H7 (cell line): ENCODE measurements around the gene RANBP1. TPM values are rescaled to one million over a fixed set of nuclear protein-coding genes. Genes with fewer than 3 reads are reported as not detected.

Source experiments
- DNase-seq: peaks from one replicate; pipeline ENCODE4 v3.0.0; 2012
- H3K27me3 ChIP-seq: 2 replicates; pipeline ENCODE4 v1.6.0; 2011; ENCODE audit warnings: mild to moderate bottlenecking, low read length; ENCODE audit not compliant: control insufficient read depth, insufficient read depth
- H3K36me3 ChIP-seq: replicated peaks from 2 replicates; pipeline ENCODE4 v1.5.1; 2011; ENCODE audit warnings: low read length; ENCODE audit not compliant: control insufficient read depth, insufficient read depth
- H3K4me3 ChIP-seq: 2 replicates; pipeline ENCODE4 v1.5.1; 2011; ENCODE audit warnings: low read depth, mild to moderate bottlenecking, control low read depth, low read length, moderate library complexity; ENCODE audit not compliant: insufficient read depth
- total RNA-seq: library from RNA; depleted of rRNA; stranded (reverse); fragments of >200 nt; shearing (Covaris generic); gene quantifications from 2 replicates; pipeline ENCODE4 v1.2.3, GENCODE V29; 2014

RANBP1 gene
- total RNA-seq, 1 experiment from 2014 or later = 664 TPM

DNA sequence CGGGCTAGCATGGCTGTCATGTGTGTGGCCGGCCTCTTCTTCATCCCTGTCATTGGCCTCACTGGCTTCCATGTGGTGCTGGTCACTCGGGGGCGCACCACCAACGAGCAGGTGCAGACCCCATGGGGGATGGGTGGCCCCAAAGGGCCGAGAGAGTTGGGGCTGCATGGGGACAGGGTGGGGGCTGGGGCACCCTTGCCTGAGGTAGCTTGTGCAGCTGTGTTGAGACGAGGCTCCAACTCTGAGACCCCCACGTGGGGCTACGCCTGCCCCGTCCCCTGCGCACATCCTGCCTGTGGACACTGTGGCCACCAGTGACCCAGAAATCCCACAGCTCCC, 24.2 kb downstream of the RANBP1 start:
- peaks cover 1% of the 10 kb centered on the region for H3K36me3 ChIP-seq
- H3K27me3 ChIP-seq = no peaks in the 10 kb centered on the region
- no peak overlapping the region for H3K4me3 ChIP-seq
- DNase-seq = no peak

DNA sequence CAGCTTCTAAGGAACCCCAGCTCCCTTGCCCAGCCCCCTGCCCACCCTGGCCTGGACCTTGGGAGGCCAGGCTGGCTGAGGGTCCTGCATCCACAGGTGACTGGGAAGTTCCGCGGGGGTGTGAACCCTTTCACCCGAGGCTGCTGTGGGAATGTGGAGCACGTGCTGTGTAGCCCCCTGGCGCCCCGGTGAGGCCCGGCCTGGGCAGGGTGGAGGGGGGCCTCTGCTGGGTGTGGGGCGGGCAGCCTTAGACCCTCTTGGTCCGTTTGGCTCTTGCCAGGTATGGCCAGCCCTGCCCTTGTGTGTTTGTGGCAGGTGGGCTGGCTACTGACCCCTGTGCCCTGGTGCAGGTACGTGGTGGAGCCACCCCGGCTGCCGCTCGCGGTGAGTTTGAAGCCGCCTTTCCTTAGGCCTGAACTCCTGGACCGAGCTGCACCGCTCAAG, 24.6 kb downstream of the RANBP1 start:
- H3K27me3 ChIP-seq = no peaks in the 10 kb centered on the region
- H3K36me3 ChIP-seq = peaks cover 1% of the 10 kb centered on the region
- no peak overlapping the region for H3K4me3 ChIP-seq
- no peak for DNase-seq

DNA sequence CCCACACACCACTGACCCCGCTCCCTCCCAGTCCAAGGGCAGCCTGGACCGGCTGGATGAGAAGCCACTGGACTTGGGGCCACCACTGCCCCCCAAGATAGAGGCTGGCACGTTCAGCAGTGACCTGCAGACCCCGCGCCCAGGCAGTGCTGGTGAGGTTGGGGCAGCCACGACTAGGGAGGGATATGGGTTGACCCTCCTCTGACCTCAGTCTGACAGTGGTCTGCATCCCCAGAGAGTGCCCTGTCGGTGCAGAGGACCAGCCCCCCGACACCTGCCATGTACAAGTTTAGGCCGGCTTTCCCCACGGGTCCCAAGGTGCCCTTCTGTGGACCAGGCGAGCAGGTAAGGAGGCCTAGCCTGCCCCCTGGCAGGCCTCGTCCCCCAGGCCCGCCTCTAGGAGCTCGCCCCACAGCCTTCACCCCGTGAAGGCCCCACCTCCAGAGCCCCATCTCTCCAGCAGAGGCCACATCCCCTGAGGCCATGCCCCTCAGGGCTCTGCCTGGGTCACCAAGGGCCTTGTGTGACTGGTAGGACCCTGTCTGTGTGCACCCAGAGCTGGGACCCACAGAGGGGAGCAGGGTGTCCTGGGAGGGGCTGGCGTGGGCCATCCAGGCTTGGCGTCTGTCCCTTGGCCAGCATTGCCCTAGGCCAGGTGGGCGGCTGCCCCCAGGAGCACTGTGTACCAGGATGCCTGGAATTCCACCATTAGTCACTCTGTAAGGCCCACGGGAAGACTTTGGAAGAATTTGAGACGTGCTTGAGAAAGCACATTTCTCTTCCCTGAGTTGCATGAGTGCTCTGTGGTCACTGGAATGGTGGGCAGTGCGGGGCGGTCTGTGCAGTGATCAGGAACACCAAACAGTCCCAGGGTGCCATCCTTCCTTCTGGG, 25.5 kb downstream of the RANBP1 start:
- Histone ChIP-seq H3K27me3 (no peaks in the 10 kb centered on the region), H3K36me3 (peaks cover 1% of the 10 kb centered on the region), H3K4me3 (no peak overlapping the region)
- no peak for DNase-seq

DNA sequence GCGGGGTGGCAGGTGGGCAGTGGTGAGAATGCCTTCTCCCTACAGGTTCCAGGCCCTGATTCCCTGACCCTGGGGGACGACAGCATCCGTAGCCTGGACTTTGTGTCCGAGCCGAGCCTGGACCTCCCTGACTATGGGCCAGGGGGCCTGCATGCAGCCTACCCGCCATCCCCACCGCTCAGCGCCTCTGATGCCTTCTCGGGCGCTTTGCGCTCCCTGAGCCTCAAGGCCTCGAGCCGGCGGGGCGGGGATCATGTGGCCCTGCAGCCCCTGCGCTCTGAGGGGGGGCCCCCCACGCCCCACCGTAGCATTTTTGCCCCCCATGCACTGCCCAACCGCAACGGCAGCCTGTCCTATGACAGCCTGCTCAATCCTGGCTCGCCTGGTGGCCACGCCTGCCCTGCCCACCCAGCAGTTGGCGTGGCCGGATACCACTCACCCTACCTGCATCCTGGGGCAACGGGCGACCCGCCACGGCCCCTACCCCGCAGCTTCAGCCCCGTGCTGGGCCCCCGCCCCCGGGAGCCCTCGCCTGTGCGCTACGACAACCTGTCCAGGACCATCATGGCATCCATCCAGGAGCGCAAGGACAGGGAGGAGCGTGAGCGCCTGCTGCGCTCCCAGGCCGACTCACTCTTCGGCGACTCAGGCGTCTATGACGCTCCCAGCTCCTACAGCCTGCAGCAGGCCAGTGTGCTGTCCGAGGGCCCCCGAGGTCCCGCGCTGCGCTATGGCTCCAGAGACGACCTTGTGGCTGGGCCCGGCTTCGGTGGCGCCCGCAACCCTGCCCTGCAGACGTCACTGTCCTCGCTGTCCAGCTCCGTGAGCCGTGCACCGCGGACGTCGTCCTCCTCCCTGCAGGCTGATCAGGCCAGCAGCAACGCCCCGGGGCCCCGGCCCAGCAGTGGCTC, 27.1 kb downstream of the RANBP1 start:
- Histone ChIP-seq H3K4me3 (no peak overlapping the region), H3K27me3 (no peaks in the 10 kb centered on the region), H3K36me3 (peaks cover 1% of the 10 kb centered on the region)
- no peak for DNase-seq

DNA sequence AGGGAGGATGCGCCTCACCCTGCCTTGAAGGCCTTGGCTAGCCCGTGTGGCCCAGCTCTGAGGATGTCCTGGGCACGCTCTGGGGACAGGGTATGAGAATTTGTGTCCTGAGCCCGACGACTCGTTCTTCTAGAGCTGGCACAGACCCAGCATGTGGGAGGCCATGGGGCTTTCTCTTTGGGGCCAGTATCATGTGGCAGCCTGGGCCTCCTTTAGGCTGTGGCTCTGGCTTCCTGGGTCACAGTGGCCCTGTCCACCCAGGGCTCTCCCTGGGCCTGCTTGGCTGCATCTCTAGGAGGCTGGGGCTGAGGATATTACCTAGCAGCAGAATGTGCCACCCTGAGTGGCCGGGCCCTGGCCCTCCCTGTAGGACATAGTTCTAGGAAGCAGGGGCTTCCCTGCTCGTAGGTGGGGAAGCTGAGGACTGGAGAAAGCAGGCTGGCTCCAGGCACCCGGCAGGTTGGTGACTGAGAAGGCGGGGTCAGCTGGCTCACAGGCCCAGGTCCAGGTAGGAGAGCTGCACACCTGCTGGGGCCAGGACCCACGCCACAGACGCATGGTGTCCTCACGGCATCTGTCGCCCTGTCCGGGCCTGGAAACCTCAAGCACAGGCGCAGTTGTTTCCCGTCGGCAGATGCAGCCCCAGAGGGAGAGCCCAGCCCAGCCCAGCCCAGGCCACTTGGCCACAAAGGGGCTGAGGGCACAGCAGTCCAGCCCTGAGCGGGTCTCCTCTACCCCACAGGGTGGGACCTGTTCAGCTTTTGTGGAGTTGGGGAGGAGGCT, 28.2 kb downstream of the RANBP1 start:
- Histone ChIP-seq H3K4me3 (no peak overlapping the region), H3K27me3 (no peaks in the 10 kb centered on the region), H3K36me3 (peaks cover 1% of the 10 kb centered on the region)
- DNase-seq = no peak

DNA sequence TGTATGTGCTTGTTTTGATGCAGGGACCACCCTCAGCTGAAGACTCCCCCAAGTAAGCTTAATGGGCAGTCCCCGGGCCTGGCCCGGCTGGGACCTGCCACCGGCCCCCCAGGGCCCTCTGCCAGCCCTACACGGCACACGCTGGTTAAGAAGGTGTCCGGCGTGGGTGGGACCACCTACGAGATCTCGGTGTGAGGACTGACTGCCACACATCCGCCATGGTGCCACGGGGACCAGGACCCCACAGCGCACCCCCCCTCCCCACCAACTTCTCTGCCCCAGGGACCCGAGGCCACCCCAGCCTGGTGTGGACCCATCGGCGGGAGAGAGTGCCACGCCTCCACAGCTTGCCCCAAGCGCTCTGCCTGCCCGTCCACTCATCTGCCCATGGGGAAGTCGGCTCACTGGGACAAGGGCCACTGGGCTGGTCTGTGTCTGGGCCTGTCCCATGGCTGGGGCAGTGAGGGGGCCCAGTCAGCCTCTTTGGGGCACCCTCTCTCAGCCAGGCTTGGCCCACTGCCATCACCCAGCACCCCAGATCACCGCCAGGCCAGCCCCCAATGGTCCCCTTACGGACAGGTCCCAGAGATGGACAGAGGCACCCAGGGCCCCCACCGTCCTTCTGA, 29.4 kb downstream of the RANBP1 start:
- no peak for DNase-seq
- Histone ChIP-seq H3K4me3 (no peak overlapping the region), H3K36me3 (no peaks in the 10 kb centered on the region; the same call in 1 of the 2 replicates), H3K27me3 (no peaks in the 10 kb centered on the region)

DNA sequence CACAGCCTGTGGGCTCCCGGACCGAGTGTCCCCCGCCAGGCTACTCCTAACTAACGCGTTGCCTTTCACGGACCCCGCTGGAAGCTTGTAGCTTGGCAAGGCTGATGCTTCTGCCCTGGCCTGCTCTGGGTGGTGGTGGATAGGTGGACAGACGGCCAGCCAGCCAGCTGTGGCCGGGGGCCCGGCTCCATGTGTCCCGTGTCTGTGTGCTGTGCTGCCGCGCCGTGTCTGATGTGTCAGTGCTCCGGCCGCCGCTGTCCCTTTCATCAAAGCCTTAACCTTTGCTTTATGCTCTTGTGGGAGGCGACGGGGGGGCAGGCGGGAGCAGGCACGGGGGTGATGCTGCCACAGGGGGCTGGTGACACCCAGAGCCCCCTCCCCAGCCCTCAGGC, 29.9 kb downstream of the RANBP1 start:
- no peak for DNase-seq
- H3K36me3 ChIP-seq = no peaks in the 10 kb centered on the region; the same call in 1 of the 2 replicates
- no peaks in the 10 kb centered on the region for H3K27me3 ChIP-seq
- H3K4me3 ChIP-seq = no peak overlapping the region

DNA sequence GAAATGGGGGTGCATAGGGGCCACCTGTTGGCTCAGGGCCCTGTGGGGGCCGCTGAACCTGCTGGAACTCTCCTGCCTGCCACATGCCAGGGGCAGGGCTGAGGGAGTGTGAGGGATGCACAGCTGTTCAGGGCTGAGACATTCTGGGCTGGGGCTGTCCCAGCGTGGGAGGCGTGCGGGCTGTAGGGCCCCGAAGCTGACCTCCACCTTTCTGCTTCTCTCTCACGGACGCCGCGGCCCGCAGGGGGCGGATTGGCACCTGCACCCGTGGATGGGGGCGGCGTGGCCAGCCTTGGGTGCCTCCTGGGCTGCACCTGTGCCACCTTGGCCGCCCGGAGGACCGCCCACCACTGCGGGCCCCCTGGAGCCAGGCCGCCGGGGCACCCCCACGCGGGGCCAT, 30.9 kb downstream of the RANBP1 start:
- Histone ChIP-seq H3K36me3 (no peaks in the 10 kb centered on the region), H3K27me3 (no peaks in the 10 kb centered on the region), H3K4me3 (no peak overlapping the region)
- DNase-seq = no peak

DNA sequence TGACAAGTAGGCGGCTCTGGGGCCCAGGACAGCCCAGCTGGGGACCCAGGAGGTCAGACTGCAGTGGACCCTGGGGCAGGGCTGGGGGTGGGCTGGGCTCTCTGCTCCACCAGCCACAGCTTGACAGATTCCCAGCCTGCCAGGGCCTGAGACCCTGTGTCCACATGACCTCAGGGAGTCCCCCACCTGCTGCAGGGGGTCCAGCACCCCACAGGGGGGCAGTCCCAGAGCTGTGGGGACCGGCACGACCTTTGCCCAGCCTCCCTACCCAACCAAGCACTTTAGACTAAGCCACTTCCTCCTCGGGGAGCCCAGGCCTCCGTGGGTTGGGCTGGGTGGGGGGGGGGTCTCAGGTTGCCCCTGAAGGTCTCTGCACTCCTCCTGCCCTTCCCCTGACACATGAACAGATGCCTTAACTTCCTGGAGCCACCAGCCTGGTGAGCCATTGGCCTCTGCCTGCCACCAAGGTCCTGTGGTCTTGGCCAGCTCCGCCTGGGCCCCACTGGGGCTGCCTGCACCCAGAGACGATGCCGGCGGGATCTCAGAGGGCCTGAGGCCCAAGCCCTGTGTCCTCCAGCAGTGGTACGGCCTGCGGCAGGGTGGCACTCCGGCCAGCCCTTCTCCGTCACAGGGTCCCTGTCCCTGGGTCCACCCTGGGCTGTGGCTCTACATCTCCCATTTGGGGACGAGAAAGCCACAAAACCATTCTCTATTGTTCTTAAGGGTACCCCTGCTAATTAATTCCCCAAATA, 31.5 kb downstream of the RANBP1 start:
- Histone ChIP-seq H3K27me3 (no peaks in the 10 kb centered on the region), H3K4me3 (no peak overlapping the region), H3K36me3 (no peaks in the 10 kb centered on the region)
- DNase-seq = no peak

DNA sequence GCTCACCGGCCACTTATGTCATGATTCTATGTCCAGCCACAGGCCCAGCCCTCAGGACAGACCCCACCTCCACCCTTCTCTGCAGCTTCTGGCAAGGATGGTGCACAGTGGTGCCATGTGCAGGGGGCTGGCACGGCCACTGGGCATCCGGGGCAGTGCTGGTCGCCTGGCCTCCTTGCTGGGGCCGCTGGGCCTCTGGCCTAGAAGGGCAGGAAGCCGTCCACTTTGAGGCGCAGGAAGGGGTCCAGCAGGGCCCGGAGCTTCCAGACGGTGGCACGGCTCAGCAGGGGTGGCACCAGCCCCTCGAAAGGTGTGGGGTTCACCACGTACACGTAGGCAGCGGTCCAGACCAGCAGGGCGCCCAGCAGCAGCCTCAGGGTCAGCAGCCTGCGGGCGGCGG, 32.5 kb downstream of the RANBP1 start:
- Histone ChIP-seq H3K36me3 (no peaks in the 10 kb centered on the region), H3K4me3 (no peak overlapping the region), H3K27me3 (no peaks in the 10 kb centered on the region)
- no peak for DNase-seq

DNA sequence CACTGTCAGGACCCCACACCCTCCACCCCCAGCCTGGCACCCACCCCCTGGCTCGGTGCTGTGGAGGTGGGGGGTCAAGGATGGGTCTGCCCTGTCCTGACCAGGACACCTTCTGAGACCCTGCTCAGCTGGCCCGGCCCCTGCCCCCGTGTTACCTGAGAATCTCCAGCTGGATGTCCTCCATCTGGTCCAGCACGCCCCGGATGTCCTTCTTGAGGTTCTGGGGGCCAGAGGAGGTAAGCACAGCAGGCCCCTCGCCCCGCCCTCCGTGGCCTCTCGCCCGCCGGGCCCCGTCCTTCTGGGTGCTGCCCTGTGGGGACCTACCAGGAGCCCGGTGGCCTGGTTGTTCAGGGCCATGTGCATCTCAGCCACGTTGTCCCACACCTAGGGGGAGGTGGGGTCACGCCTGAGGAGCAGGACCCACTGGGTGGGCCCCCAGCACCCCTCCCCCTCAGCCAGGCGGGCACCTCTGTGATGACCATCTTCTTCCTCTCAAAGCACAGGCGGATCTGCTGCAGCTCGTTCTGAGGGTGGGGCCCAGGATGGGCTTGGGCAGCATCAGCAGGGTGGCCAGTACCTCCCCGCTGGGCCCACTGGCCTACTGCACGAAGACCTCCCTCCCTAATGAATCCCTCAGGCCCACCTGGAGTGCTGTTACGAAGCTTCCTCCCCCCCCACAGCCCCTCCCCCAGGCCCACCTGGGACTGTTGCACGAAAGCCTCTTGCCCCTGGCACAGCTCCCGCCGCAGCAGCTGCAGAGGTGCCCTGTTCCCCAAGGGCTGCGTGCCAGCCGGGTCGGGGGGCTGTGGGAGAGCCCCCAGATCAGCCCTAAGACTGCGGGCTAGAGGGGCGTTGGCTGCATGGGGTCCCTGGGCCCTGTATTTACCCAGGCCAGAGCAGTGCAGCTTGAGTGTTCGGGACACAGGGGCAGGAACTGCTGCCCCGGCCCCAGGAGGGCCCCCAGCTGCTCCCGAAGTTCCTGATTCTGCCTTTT, 33.6 kb downstream of the RANBP1 start:
- no peak overlapping the region for H3K4me3 ChIP-seq
- DNase-seq = no peak
- H3K36me3 ChIP-seq = no peaks in the 10 kb centered on the region
- H3K27me3 ChIP-seq = no peaks in the 10 kb centered on the region

DNA sequence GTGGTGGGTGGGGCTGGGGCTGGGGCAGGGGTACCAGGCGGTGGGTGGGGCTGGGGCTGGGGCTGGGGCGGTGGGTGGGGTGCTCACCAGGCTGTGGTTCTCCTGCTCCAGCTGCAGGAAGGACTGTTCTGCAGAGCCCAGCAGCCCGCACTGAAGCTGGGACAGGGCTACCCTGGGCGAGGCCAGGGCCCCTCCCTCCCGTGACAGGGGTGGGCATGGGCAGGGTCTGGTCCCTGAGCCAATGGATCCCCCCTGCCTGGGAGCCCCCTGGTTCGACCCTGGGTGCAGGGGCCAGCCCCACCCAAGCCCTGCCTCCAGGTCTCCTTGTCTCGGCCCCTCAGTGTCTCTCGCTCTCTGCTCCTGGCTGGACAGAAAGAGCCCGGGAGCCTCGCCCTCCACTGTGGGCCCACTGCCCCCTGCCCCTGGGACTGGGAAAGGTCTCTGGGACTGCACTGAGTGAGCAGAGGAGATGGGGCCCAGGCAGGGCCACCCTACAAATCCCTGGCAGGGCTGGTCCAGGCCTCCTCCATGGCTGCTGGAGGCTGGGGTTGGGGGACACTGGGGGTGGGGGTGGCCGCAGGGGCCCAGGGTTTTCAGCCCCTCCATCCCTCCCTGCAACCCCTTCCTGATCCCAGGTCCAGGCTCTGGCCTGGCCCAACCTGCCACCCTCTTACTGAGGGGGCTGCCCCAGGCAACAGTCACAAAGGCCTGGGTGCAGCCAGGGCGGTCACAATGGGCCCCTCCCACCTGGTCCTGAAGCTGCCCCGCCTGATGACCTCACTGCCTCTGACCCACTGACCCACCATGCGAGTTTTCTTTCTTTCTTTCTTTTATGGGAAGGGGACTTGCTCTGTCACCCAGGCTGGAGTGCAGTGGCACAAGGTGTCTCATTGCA, 34.7 kb downstream of the RANBP1 start, which contains the start of gene CCDC188:
TSS of gene CCDC188 (minus strand) at position 675 of the 895 bp plus-strand sequence. CDS start at position 606, 69 bp downstream.
- no peak for DNase-seq
- H3K36me3 ChIP-seq = no peaks in the 10 kb centered on the region
- no peak within 1 kb of the TSS for H3K4me3 ChIP-seq
- H3K27me3 ChIP-seq = no peaks in the 10 kb centered on the region
